ENCODE results near the gene ADPRH. TPM values are rescaled to one million over a fixed set of nuclear protein-coding genes. Genes with fewer than 3 reads are reported as not detected.

Gene ADPRH
- total and polyA plus RNA-seq, 8 donors, result 2.7 to 9.5 (median 5.0) TPM

- FAIRE-seq (no peak), ATAC-seq (no peak), DNase-seq (no peak)
- Histone ChIP-seq H3K9me3 (no peaks in the 10 kb centered on the region), H3K4me3 (no peak overlapping the region), H3K27ac (peak overlapping the region in 1 of 4 donors; percentile 19), H3K27me3 (no peaks in the 10 kb centered on the region), H3K36me3 (no peaks in the 10 kb centered on the region), H3K4me1 (no peaks in the 10 kb centered on the region)
- TF ChIP-seq CTCF (IDR thresholded peaks at IDR 0.05), result no peak
- intact Hi-C loops (cut with DNase I), result no loop called here
- WGBS, 2 donors, result 78 to 82% methylated on average over 1 of the region's 1 CpG
Observed at GRCh38 chr3:119604878-119605277, 25.6 kb downstream of the ADPRH start.

GRCh38 chr3:119608405-119609000, 29.2 kb downstream of the ADPRH start:
- no peak for ATAC-seq
- 74 to 84% methylated on average over 6 of the region's 6 CpGs for WGBS, 2 donors
- no peak for TF ChIP-seq CTCF (IDR thresholded peaks at IDR 0.05)
- Histone ChIP-seq H3K4me1 (no peaks in the 10 kb centered on the region), H3K27ac (no peak overlapping the region), H3K4me3 (no peak overlapping the region), H3K9me3 (no peaks in the 10 kb centered on the region), H3K36me3 (no peaks in the 10 kb centered on the region), H3K27me3 (no peaks in the 10 kb centered on the region)
- intact Hi-C loops (cut with DNase I), result no loop called here
- no peak for FAIRE-seq
- no peak for DNase-seq

- Histone ChIP-seq H3K27ac (no peak overlapping the region), H3K36me3 (no peaks in the 10 kb centered on the region), H3K4me3 (no peak overlapping the region), H3K4me1 (no peaks in the 10 kb centered on the region), H3K9me3 (no peaks in the 10 kb centered on the region), H3K27me3 (no peaks in the 10 kb centered on the region)
- WGBS, 2 donors, result 67 to 77% methylated on average over 6 of the region's 6 CpGs
- DNase-seq (no peak), FAIRE-seq (no peak), ATAC-seq (no peak)
- intact Hi-C loops (cut with DNase I), result no loop called here
- TF ChIP-seq CTCF (IDR thresholded peaks at IDR 0.05), result no peak
Observed at GRCh38 chr3:119609301-119609700, 30.0 kb downstream of the ADPRH start.

- ATAC-seq (no peak), FAIRE-seq (no peak), DNase-seq (no peak)
- Histone ChIP-seq H3K4me3 (no peak overlapping the region), H3K4me1 (no peaks in the 10 kb centered on the region), H3K27me3 (no peaks in the 10 kb centered on the region), H3K9me3 (no peaks in the 10 kb centered on the region), H3K27ac (no peak overlapping the region), H3K36me3 (no peaks in the 10 kb centered on the region)
- no peak for TF ChIP-seq CTCF (IDR thresholded peaks at IDR 0.05)
- WGBS, 2 donors, result 90 to 98% methylated on average over 1 of the region's 1 CpG
- intact Hi-C loops (cut with DNase I), result no loop called here
Observed at GRCh38 chr3:119611664-119612063, 32.4 kb downstream of the ADPRH start.

- Histone ChIP-seq H3K27me3 (no peaks in the 10 kb centered on the region), H3K36me3 (no peaks in the 10 kb centered on the region), H3K9me3 (no peaks in the 10 kb centered on the region), H3K4me3 (no peak overlapping the region), H3K27ac (no peak overlapping the region), H3K4me1 (no peaks in the 10 kb centered on the region)
- intact Hi-C loops (cut with DNase I), result no loop called here
- 92 to 100% methylated on average over 1 of the region's 1 CpG for WGBS, 2 donors
- DNase-seq (no peak), FAIRE-seq (no peak), ATAC-seq (no peak)
- no peak for TF ChIP-seq CTCF (IDR thresholded peaks at IDR 0.05)
Observed at GRCh38 chr3:119613201-119613600, 33.9 kb downstream of the ADPRH start.

All from pancreas (tissue), 10 donors.